Adrenal gland (tissue), 5 donors: ENCODE results near the gene SLC22A12.

Source experiments
- POLR2A ChIP-seq, 2 donors: fragments of 450-650 bp; IDR thresholded peaks; one replicate each; pipeline ENCODE4 v1.6.1; 2017; ENCODE audit warnings: antibody characterized with exemption in 2 of 2, mild to moderate bottlenecking in 2 of 2, moderate library complexity in 1 of 2
- TF ChIP-seq, protein P1 (sequence below), 6 experiments: fragments of 450-650 bp in 4 of 6; fragments of 200-600 bp in 2 of 6; sonication (generic) in 1 of 6; IDR thresholded peaks; 1 replicate in 5 of 6; 2 replicates in 1 of 6; pipeline versions ENCODE4 v1.5.1 to v1.8.0; 2016 to 2021; ENCODE audit warnings: antibody characterized with exemption in 6 of 6, mild to moderate bottlenecking in 2 of 6, moderate library complexity in 1 of 6
- donor health status: DM: no; HTN: no; CAD: no.

GRCh38 chr11:64650923-64651523 lies 60.0 kb downstream of the SLC22A12 start:
- TF ChIP-seq, protein P1, sequence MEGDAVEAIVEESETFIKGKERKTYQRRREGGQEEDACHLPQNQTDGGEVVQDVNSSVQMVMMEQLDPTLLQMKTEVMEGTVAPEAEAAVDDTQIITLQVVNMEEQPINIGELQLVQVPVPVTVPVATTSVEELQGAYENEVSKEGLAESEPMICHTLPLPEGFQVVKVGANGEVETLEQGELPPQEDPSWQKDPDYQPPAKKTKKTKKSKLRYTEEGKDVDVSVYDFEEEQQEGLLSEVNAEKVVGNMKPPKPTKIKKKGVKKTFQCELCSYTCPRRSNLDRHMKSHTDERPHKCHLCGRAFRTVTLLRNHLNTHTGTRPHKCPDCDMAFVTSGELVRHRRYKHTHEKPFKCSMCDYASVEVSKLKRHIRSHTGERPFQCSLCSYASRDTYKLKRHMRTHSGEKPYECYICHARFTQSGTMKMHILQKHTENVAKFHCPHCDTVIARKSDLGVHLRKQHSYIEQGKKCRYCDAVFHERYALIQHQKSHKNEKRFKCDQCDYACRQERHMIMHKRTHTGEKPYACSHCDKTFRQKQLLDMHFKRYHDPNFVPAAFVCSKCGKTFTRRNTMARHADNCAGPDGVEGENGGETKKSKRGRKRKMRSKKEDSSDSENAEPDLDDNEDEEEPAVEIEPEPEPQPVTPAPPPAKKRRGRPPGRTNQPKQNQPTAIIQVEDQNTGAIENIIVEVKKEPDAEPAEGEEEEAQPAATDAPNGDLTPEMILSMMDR (IDR thresholded peaks at IDR 0.05) = peak; percentile 13 to 42 (median 26)
- TF ChIP-seq POLR2A (IDR thresholded peaks at IDR 0.05) = no peak
